ENCODE results near the gene KIAA0930. TPM values are rescaled to one million over a fixed set of nuclear protein-coding genes. Genes with fewer than 3 reads are reported as not detected.
A peak's percentile ranks its signal among the peaks of the same experiment; 100 is the strongest.
"Not testable (repeated sequence)": the region's sequence is repeated elsewhere in the genome, so short reads cannot be mapped to it uniquely, and the experiment has no call there.

KIAA0930 gene
- total RNA-seq, 1 donor from 2014 or later, result 60.2 TPM

DNA sequence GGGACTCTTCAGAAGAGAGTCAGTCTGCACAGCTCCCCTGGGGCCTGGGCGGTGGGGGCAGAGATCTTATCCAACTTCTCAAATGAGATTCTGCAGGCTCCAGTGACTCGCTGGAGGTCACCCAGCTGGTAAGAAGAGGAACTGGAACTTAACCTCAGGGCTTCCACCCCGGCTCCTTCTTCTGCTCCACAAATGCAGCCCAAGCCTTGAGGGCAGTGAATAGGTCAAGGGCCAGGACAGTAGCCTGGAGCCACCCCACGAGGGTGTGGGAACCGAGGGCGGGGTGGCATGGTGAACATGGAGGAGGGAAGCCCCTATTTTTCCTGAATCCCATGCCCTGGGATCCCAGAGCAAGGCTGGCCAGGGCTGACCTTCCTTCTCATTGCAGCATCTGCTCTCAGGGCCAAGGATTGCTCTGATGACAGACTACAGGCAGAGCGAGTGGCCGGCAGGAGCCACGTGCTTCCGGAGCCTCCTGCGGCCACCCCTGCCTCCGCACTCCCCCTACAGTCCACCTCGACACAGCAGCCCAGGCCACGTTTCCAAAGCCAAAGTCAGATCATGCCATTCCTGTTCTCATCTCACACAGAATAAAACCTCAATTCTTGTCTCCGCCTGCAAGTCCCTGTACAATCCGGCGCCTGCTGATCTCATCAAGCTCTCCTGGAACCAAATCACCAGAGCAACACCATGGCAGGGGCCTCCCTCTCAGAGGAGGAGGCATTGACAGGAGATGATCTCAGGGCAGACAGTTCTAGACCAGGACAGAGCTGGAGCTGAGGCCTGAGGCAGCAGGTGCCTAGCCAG lies 23.0 kb upstream of the KIAA0930 start:
- Mint-ChIP-seq H3K36me3 (ENCODE audit: low read depth) (no peaks in the 10 kb centered on the region), H3K27me3 (ENCODE audit: low read depth) (no peaks in the 10 kb centered on the region), H3K27ac (ENCODE audit: unreplicated experiment) (peak overlapping the region; percentile 89), H3K4me1 (peaks cover 16% of the 10 kb centered on the region), H3K9me3 (no peaks in the 10 kb centered on the region), H3K4me3 (peak overlapping the region; percentile 48)
- TF ChIP-seq, protein P1, sequence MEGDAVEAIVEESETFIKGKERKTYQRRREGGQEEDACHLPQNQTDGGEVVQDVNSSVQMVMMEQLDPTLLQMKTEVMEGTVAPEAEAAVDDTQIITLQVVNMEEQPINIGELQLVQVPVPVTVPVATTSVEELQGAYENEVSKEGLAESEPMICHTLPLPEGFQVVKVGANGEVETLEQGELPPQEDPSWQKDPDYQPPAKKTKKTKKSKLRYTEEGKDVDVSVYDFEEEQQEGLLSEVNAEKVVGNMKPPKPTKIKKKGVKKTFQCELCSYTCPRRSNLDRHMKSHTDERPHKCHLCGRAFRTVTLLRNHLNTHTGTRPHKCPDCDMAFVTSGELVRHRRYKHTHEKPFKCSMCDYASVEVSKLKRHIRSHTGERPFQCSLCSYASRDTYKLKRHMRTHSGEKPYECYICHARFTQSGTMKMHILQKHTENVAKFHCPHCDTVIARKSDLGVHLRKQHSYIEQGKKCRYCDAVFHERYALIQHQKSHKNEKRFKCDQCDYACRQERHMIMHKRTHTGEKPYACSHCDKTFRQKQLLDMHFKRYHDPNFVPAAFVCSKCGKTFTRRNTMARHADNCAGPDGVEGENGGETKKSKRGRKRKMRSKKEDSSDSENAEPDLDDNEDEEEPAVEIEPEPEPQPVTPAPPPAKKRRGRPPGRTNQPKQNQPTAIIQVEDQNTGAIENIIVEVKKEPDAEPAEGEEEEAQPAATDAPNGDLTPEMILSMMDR (conservative IDR thresholded peaks at IDR 0.05), result peak; percentile 70
- peak; percentile 58 for DNase-seq (ENCODE audit: low read depth, low spot score)

GRCh38 chr22:45262931-45263462 lies 22.3 kb upstream of the KIAA0930 start:
- TF ChIP-seq, protein P1 (conservative IDR thresholded peaks at IDR 0.05), result no peak
- Mint-ChIP-seq H3K27me3 (ENCODE audit: low read depth) (no peaks in the 10 kb centered on the region), H3K9me3 (no peaks in the 10 kb centered on the region), H3K4me3 (no peak overlapping the region), H3K27ac (ENCODE audit: unreplicated experiment) (no peak overlapping the region), H3K36me3 (ENCODE audit: low read depth) (no peaks in the 10 kb centered on the region), H3K4me1 (peaks cover 14% of the 10 kb centered on the region)
- DNase-seq (ENCODE audit: low read depth, low spot score), result no peak

GRCh38 chr22:45262195-45262930 lies 21.7 kb upstream of the KIAA0930 start:
- no peak overlapping the region for H3K4me3 Mint-ChIP-seq
- DNase-seq (ENCODE audit: low read depth, low spot score), result no peak
- no peak overlapping the region for H3K27ac Mint-ChIP-seq (ENCODE audit: unreplicated experiment)
- no peaks in the 10 kb centered on the region for H3K36me3 Mint-ChIP-seq (ENCODE audit: low read depth)
- H3K9me3 Mint-ChIP-seq, result no peaks in the 10 kb centered on the region
- no peaks in the 10 kb centered on the region for H3K27me3 Mint-ChIP-seq (ENCODE audit: low read depth)
- peaks cover 14% of the 10 kb centered on the region for H3K4me1 Mint-ChIP-seq
- TF ChIP-seq, protein P1 (conservative IDR thresholded peaks at IDR 0.05), result no peak

GRCh38 chr22:45261407-45262088 lies 20.9 kb upstream of the KIAA0930 start:
- no peak for DNase-seq (ENCODE audit: low read depth, low spot score)
- Mint-ChIP-seq H3K9me3 (no peaks in the 10 kb centered on the region), H3K4me3 (no peak overlapping the region), H3K4me1 (peaks cover 14% of the 10 kb centered on the region), H3K27me3 (ENCODE audit: low read depth) (no peaks in the 10 kb centered on the region), H3K27ac (ENCODE audit: unreplicated experiment) (no peak overlapping the region), H3K36me3 (ENCODE audit: low read depth) (no peaks in the 10 kb centered on the region)
- TF ChIP-seq, protein P1 (conservative IDR thresholded peaks at IDR 0.05), result no peak

DNA sequence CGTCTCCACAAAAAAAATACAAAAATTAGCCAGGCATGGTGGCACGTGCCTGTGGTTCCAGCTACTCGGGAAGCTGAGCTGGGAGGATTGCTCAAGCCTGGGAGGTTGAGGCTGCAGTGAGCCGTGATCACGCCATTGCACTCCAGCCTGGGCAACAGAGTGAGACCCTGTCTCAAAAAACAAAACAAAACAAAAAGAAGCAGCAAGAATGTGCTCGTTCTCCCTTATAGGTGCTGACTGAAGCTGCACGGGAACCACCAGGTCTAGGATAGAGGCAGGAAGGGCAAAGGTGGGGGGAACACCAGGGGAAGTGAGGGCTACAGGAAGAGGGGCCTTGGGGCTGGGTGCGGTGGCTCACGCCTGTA lies 19.7 kb upstream of the KIAA0930 start:
- not testable (repeated sequence) for H3K27ac Mint-ChIP-seq (ENCODE audit: unreplicated experiment); H3K36me3 Mint-ChIP-seq (ENCODE audit: low read depth); H3K4me3 Mint-ChIP-seq; H3K27me3 Mint-ChIP-seq (ENCODE audit: low read depth); DNase-seq (ENCODE audit: low read depth, low spot score); H3K9me3 Mint-ChIP-seq
- peaks cover 19% of the 10 kb centered on the region for H3K4me1 Mint-ChIP-seq

Measured in neural crest cell (in vitro differentiated cells).